ENCODE results near the gene TOP2B. TPM values are rescaled to one million over a fixed set of nuclear protein-coding genes. Genes with fewer than 3 reads are reported as not detected.

Gene TOP2B
- polyA plus RNA-seq, 4 donors: 268 to 328 (median 295) TPM

GRCh38 chr3:25631989-25632388 lies 32.7 kb downstream of the TOP2B start:
- no peak for DNase-seq (ENCODE audit: low read depth in 4 of 4, low spot score in 2 of 4)

GRCh38 chr3:25621087-25621486 lies 43.6 kb downstream of the TOP2B start:
- DNase-seq (ENCODE audit: low read depth in 4 of 4, low spot score in 2 of 4): no peak

DNA sequence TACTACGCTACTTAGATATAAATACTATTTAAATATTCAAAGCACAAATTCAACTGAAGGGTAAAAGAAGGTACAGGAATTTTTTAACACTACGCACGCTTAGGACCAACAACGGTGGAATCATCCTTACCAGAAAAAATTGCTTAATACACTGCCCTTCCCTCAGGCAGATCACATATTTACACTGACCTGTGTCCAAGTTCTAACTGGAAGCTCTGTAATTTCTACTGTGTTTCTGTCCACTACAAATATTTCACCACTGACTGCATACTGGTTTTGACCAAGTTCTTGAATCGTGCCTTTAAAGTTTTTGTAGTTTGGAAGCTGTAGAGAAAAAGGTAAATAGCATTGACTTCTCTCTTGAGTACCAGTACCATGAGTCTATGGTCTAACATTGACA lies 44.2 kb downstream of the TOP2B start:
- no peak for DNase-seq (ENCODE audit: low read depth in 4 of 4, low spot score in 2 of 4)

DNA sequence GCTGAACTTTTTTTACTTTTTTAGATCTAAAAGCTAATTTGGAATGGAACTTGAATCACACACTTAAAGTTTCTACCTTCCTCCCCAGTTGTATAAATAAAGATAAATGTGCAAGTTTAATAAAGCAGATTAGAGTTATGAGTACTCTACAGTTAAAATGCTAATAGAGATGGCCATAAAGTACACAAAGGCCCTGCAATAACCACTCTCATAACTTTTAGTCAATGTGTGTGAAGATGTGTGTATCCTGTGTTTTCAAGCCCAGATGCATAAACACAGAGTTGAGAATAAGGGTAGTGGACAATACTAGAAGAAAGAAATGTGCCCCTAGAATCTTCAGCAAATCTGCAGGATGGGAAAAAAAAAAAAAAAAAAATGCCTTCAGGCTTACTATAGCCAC lies 45.3 kb downstream of the TOP2B start:
- DNase-seq (ENCODE audit: low read depth in 4 of 4, low spot score in 2 of 4): no peak

DNA sequence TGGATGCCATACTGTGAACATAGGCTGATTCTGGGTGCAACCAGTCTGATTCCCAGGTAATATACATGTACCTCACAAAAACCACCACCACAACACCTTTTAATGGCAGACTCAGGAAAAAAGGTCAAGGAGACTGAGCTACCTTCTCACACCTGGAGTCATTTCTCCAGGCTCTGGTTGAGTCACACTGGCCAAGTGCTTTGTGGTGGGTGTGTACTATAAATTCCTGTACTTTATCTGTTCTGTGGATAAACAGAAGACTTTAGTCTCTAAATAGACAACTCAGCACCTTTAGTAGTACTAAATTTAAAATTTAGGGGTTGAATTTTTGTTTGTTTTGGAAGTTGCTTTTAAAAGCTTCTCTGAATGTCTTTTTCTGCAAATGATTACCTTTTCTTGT lies 46.7 kb downstream of the TOP2B start:
- DNase-seq (ENCODE audit: low read depth in 4 of 4, low spot score in 2 of 4): no peak

- DNase-seq (ENCODE audit: low read depth in 4 of 4, low spot score in 2 of 4): no peak
Measured at GRCh38 chr3:25611193-25611592, 53.5 kb downstream of the TOP2B start.

GRCh38 chr3:25610779-25611178 lies 53.9 kb downstream of the TOP2B start:
- DNase-seq (ENCODE audit: low read depth in 4 of 4, low spot score in 2 of 4): no peak

- no peak for DNase-seq (ENCODE audit: low read depth in 4 of 4, low spot score in 2 of 4)
Measured at GRCh38 chr3:25610167-25610566, 54.5 kb downstream of the TOP2B start.

- no peak for DNase-seq (ENCODE audit: low read depth in 4 of 4, low spot score in 2 of 4)
Measured at GRCh38 chr3:25604107-25604805, 60.5 kb downstream of the TOP2B start.

DNA sequence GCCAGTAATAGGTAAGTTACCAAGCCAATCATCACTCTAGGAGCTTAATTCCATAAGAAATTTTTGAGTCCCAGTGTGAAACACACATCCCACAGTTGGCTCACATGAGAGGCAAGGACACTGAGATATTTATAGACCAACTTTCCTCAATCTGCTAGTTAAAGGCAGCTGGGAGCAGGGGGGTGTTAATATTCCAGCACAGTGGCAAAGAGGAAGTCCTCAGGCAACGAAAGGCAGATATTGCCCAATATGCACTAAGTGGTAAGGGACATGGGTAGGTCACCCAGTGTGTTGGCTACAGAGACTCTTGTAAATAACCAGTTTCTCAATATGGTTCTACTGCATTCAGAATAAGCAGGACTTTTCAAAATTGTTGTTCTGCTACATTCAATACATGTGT lies 61.0 kb downstream of the TOP2B start:
- DNase-seq (ENCODE audit: low read depth in 4 of 4, low spot score in 2 of 4): no peak

DNA sequence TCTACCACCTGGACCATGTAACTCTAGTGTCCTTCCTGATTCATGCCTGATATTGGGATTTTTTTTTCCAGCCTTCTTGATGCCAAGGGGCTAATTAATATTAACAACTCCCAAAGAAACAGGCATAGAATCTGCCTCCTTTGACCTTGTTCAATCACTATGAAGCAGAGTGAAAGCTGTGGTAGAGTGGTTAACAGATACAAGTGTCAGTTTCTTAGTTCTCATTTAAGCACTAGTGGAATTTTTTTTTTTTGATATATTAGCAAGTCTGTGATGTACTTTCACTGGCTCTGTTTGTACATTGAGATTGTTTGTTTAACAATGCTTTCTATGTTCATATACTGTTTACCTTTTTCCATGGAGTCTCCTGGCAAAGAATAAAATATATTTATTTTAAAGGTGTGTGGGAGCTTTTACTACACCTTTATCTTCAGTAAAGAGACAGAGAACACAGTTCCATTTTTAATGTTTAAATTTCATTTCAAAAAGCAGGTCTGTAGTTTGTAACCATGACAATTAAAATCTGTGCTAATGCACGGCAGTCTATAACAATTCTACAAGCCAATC lies 67.1 kb downstream of the TOP2B start:
- DNase-seq (ENCODE audit: low read depth in 4 of 4, low spot score in 2 of 4): no peak

DNA sequence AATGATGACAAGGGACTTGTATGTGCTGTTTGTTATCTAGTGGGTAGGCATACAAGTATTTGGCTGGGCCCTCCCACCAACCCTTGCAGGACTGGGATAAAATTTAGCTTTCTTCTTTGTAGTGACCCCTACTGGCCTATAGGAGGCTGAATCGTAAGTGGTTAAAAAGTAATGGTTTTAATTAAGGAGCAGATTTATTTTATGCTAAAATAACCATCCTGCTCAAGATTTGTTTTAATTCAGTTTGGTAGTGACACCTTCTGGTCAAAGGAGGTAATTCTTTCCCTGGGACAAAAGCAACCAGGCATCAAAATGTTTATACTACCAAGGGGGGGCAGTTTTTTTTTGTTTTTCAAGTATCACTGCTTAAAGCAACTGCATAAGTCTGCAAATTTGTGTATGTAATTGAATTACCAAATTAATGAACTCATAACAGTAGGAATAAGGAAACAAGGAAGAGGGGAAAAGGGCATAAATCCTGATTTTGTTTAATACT lies 70.7 kb downstream of the TOP2B start:
- peak; percentile 39 to 73 (median 47) for DNase-seq (ENCODE audit: low read depth in 4 of 4, low spot score in 2 of 4)

DNA sequence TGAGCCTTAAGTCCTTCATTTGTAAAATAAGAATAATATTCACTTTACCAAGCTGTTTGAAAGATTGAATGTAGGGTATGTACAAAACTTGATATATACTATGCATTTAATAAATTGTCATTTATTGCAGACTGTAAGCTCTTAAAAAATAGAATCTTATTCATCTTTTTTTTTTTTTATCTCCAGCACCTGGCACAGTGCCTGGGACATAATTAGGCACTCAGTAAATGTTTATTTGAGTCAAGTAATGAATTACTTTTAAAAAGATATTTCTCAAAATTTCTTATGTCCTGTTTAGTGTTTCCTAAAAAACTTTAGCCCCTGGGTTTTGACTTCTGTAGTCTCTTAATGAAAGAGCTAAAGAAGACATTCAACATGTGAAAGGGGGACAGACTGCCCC lies 71.7 kb downstream of the TOP2B start:
- DNase-seq (ENCODE audit: low read depth in 4 of 4, low spot score in 2 of 4): no peak

GRCh38 chr3:25592510-25592968 lies 72.2 kb downstream of the TOP2B start:
- DNase-seq (ENCODE audit: low read depth in 4 of 4, low spot score in 2 of 4): no peak

DNA sequence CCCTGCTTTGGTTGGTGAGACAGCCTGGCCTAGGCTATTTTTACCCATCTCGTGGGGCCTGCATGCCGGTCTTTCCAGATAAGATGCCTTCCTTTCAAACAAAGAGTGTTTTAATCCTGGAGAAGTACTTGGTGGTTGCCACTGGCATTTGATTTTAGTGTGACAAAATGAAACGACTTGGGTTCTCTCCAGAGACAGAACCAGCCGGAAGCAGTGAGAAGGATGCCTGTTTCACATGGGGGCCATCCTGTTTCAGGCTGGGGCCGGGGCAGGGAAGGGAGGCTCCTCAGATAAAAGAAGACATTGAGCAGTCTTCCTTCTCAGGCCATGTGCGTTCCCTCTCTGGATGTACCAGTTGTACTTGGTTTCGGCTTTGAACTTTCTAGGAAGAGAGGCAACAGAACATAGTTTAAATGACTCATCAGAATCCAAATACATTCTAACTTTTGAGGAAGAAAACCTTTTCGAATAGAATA lies 74.9 kb downstream of the TOP2B start:
- DNase-seq (ENCODE audit: low read depth in 4 of 4, low spot score in 2 of 4): no peak

DNA sequence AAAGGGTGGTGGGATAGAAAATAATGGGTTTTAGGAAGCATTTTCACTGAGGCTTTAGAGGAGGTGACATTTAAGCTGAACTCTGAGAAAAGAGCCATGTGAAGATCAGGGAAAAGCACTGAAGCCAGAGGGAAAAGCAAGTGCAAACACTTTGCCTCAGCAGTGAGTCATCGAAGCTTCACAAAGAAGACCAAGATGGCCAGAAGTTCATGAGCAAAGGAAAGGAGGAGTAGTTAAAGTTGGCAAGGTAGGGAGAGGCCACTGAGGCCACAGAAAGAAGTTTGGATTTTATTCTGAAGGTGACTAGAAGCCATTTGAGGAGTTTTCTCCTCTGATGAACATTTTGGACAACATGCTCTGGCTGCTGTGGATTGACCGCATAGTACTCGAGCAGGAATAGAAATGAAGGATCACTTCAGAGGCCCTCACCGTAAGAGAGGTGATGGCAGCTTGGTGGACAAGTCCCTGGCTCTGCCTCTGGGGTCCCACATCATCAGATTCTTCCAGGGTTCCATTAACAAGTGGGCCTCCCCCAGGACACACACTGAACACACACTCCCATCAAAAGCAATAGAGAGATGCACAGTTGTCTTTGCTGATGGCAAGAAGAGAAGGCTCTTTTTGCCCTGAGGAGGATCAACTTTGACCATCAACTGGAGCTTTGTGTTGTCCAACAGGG lies 75.5 kb downstream of the TOP2B start:
- no peak for DNase-seq (ENCODE audit: low read depth in 4 of 4, low spot score in 2 of 4)

- DNase-seq (ENCODE audit: low read depth in 4 of 4, low spot score in 2 of 4): no peak
Measured at GRCh38 chr3:25588441-25589103, 76.1 kb downstream of the TOP2B start.

- DNase-seq (ENCODE audit: low read depth in 4 of 4, low spot score in 2 of 4): no peak
Measured at GRCh38 chr3:25587975-25588374, 76.7 kb downstream of the TOP2B start.

- DNase-seq (ENCODE audit: low read depth in 4 of 4, low spot score in 2 of 4): no peak
Measured at GRCh38 chr3:25587526-25587925, 77.2 kb downstream of the TOP2B start.

DNA sequence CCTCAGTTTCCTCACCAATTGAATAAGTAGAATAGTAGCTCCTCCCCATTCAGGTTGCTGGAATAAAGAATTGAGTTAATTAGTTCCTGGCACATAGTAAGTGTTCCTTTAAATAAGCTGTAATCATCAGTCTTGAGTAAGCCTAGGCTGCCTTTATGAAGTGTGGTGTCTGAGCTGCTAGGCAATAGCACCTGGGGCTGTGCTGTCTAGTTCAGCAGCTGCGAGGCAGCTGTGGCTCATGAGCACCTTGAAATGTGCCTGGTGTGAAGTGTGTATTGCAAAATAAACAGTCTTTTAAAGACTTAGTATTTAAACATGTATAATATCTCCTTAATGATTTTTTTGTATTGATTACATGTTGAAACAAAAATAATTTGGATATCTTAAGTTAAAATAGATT lies 77.6 kb downstream of the TOP2B start:
- DNase-seq (ENCODE audit: low read depth in 4 of 4, low spot score in 2 of 4): no peak

DNA sequence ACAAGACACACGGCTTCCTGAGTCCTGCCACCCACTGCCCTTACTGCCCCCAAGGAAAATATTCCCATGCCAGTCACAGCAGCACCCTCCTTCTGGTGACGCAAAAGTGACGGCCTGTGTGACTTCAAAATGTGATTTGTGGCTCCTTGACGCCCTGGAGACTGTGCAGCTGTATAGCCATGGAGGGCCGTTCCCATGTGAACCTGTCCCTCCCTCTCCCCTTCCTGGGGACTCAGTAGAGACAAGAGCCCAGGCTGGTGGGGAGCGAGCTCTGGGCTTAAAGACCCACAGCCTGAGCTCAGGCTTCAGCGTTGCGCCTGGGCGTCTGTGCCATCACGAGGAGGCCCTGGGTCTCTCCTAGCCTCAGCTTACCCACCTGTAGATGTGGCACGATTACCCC lies 78.2 kb downstream of the TOP2B start:
- no peak for DNase-seq (ENCODE audit: low read depth in 4 of 4, low spot score in 2 of 4)

All from left renal cortex interstitium (tissue), 4 donors.